Left lobe of liver (tissue), 2 donors: Measurements from ENCODE around the gene SETD1B. TPM values are rescaled to one million over a fixed set of nuclear protein-coding genes. Genes with fewer than 3 reads are reported as not detected.
A peak's percentile ranks its signal among the peaks of the same experiment; 100 is the strongest.
"Not testable (repeated sequence)": the region's sequence is repeated elsewhere in the genome, so short reads cannot be mapped to it uniquely, and the experiment has no call there.

ENCODE experiments used
- ATAC-seq: fragments of 200-7000 bp; cut with Tn5 transposase; one replicate; pipeline ENCODE4 v1.9.1; 2020; ENCODE audit warnings: mild to moderate bottlenecking, moderate library complexity
- DNase-seq: peaks from one replicate; pipeline ENCODE4 v3.0.0-alpha.2; 2020; ENCODE audit warnings: low spot score
- total RNA-seq: library from RNA; stranded (reverse); gene quantifications from one replicate; pipeline ENCODE4 v1.2.1, GENCODE V29; 2021
- donor health status: DM: no; HTN: no; CAD: no; lungs with moderate emphysema.
- donor health status: DM: no; HTN: yes; CAD: no.

Gene SETD1B
- total RNA-seq, 1 donor from 2014 or later: 12.8 TPM

GRCh38 chr12:121845701-121846100, 41.9 kb downstream of the SETD1B start:
- DNase-seq (no peak), ATAC-seq (no peak)

GRCh38 chr12:121849211-121849610, 45.4 kb downstream of the SETD1B start:
- no peak for DNase-seq
- no peak for ATAC-seq

GRCh38 chr12:121849665-121850064, 45.9 kb downstream of the SETD1B start:
- DNase-seq (no peak), ATAC-seq (peak; percentile 8)

- ATAC-seq, DNase-seq: not testable (repeated sequence)
Observed at GRCh38 chr12:121852392-121852791, 48.6 kb downstream of the SETD1B start.

GRCh38 chr12:121857322-121858246, 53.8 kb downstream of the SETD1B start:
- DNase-seq: peak; percentile 80
- peak; percentile 35 for ATAC-seq

- no peak for DNase-seq
- ATAC-seq: peak; percentile 3
Observed at GRCh38 chr12:121858318-121858661, 54.5 kb downstream of the SETD1B start.

GRCh38 chr12:121858662-121859572, 55.1 kb downstream of the SETD1B start, which contains the start of gene HPD:
Gene HPD (minus strand): TSS chr12:121858859. CDS start chr12:121858823, 36 bp downstream.
- DNase-seq: peak; percentile 99
- peak; percentile 73 for ATAC-seq

- ATAC-seq (peak; percentile 41), DNase-seq (peak; percentile 90)
Observed at GRCh38 chr12:121860257-121860656, 56.4 kb downstream of the SETD1B start.

GRCh38 chr12:121860699-121861098, 56.9 kb downstream of the SETD1B start:
- DNase-seq, ATAC-seq: not testable (repeated sequence)

- ATAC-seq (no peak), DNase-seq (no peak)
Observed at GRCh38 chr12:121861636-121862254, 57.9 kb downstream of the SETD1B start.

- DNase-seq (no peak), ATAC-seq (no peak)
Observed at GRCh38 chr12:121866331-121866730, 62.5 kb downstream of the SETD1B start.

- not testable (repeated sequence) for ATAC-seq, DNase-seq
Observed at GRCh38 chr12:121869229-121869628, 65.4 kb downstream of the SETD1B start.

- DNase-seq (no peak), ATAC-seq (no peak)
Observed at GRCh38 chr12:121871467-121871866, 67.7 kb downstream of the SETD1B start.

- DNase-seq: no peak
- ATAC-seq: no peak
Observed at GRCh38 chr12:121872546-121873215, 68.9 kb downstream of the SETD1B start.

- ATAC-seq (no peak), DNase-seq (no peak)
Observed at GRCh38 chr12:121873216-121873569, 69.4 kb downstream of the SETD1B start.

GRCh38 chr12:121874071-121874470, 70.3 kb downstream of the SETD1B start:
- DNase-seq: no peak
- ATAC-seq: no peak

GRCh38 chr12:121875582-121875981, 71.8 kb downstream of the SETD1B start:
- ATAC-seq: peak; percentile 52
- no peak for DNase-seq

GRCh38 chr12:121876080-121876447, 72.3 kb downstream of the SETD1B start:
- not testable (repeated sequence) for DNase-seq, ATAC-seq
